ENCODE data around the gene SULF2. TPM values are rescaled to one million over a fixed set of nuclear protein-coding genes. Genes with fewer than 3 reads are reported as not detected.

The SULF2 gene
- total and polyA plus RNA-seq, 9 of the 15 experiments (the other 6 are each of a cell fraction or from before 2014, with no cell fraction given) = 0.33 TPM; not detected in 8

DNA sequence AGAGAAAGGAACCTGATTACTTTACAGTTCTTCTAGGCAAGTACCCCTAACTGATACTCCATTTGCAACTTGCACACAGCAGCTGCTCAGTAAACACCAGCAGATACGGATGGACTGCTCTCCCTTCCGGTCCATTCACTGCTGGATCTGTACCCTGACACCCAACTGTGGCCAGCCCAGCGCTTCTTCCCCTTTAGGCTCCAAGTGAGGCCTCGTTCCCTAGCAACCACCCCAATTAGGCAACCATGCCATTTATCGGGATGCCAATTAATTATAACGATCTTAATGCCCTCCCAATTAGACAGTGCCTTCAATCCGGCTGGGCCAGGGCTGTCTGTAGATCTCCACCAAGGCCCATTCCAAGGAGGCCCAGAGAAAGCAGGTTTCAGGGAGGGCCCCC lies 3.2 kb downstream of the SULF2 start:
- H3K36me3 ChIP-seq (ENCODE audit: control insufficient read depth, insufficient read depth, low read length) = no peaks in the 10 kb centered on the region
- ATAC-seq (no peak), DNase-seq (ENCODE audit: extremely low read depth in 1 of 4, low spot score in 3 of 4) (no peak), FAIRE-seq (no peak)
- no peaks in the 10 kb centered on the region for H3K9me1 ChIP-seq (ENCODE audit: control insufficient read depth, insufficient read depth, low read length)
- H3K27me3 ChIP-seq (ENCODE audit: control insufficient read depth in 2 of 2, insufficient read depth in 2 of 2, low read length in 2 of 2) = peaks cover 10 to 40% of the 10 kb centered on the region in 2 experiments; a peak in 4 of 5 replicates
- no peak overlapping the region for H3K27ac ChIP-seq (ENCODE audit: extremely low read depth, low read depth, low read length)
- H3K79me2 ChIP-seq (ENCODE audit: control insufficient read depth, insufficient read depth, low read length) = no peaks in the 10 kb centered on the region
- H3K4me2 ChIP-seq (ENCODE audit: insufficient read depth, low read length) = no peak overlapping the region
- H3K4me3 ChIP-seq = no peak overlapping the region
- no peak overlapping the region for H3K9ac ChIP-seq (ENCODE audit: insufficient read depth in 1 of 2, low read depth in 2 of 2, low read length in 2 of 2)
- no peaks in the 10 kb centered on the region for H4K20me1 ChIP-seq (replicated peaks; ENCODE audit: control insufficient read depth, insufficient read depth, low read length)
- BruUV-seq (replicated peaks) = no TSS peak
- in situ Hi-C loops (cut with MboI) (no loop called here), intact Hi-C loops (cut with micrococcal nuclease) (no loop called here)
- ChIA-PET POLR2A (no interaction called here), CTCF (ENCODE audit: low intra/inter-chr PET ratio) (no interaction called here)
- H3K9me3 ChIP-seq (replicated peaks; ENCODE audit: control insufficient read depth, insufficient read depth, low read depth, low read length) = no peaks in the 10 kb centered on the region
- 0% methylated on average over 5 of the region's 7 CpGs for WGBS (ENCODE audit: insufficient coverage, low coverage, missing lambda C conversion rate)
- H3K4me1 ChIP-seq (replicated peaks in 1 of 2; ENCODE audit: control insufficient read depth in 2 of 2, insufficient read depth in 2 of 2, low read length in 2 of 2) = peaks cover 0 to 7% of the 10 kb centered on the region in 2 experiments; a peak in 1 of 5 replicates
- no peak overlapping the region for H2AFZ ChIP-seq (ENCODE audit: low read depth, low read length)
- TF ChIP-seq, protein P1, sequence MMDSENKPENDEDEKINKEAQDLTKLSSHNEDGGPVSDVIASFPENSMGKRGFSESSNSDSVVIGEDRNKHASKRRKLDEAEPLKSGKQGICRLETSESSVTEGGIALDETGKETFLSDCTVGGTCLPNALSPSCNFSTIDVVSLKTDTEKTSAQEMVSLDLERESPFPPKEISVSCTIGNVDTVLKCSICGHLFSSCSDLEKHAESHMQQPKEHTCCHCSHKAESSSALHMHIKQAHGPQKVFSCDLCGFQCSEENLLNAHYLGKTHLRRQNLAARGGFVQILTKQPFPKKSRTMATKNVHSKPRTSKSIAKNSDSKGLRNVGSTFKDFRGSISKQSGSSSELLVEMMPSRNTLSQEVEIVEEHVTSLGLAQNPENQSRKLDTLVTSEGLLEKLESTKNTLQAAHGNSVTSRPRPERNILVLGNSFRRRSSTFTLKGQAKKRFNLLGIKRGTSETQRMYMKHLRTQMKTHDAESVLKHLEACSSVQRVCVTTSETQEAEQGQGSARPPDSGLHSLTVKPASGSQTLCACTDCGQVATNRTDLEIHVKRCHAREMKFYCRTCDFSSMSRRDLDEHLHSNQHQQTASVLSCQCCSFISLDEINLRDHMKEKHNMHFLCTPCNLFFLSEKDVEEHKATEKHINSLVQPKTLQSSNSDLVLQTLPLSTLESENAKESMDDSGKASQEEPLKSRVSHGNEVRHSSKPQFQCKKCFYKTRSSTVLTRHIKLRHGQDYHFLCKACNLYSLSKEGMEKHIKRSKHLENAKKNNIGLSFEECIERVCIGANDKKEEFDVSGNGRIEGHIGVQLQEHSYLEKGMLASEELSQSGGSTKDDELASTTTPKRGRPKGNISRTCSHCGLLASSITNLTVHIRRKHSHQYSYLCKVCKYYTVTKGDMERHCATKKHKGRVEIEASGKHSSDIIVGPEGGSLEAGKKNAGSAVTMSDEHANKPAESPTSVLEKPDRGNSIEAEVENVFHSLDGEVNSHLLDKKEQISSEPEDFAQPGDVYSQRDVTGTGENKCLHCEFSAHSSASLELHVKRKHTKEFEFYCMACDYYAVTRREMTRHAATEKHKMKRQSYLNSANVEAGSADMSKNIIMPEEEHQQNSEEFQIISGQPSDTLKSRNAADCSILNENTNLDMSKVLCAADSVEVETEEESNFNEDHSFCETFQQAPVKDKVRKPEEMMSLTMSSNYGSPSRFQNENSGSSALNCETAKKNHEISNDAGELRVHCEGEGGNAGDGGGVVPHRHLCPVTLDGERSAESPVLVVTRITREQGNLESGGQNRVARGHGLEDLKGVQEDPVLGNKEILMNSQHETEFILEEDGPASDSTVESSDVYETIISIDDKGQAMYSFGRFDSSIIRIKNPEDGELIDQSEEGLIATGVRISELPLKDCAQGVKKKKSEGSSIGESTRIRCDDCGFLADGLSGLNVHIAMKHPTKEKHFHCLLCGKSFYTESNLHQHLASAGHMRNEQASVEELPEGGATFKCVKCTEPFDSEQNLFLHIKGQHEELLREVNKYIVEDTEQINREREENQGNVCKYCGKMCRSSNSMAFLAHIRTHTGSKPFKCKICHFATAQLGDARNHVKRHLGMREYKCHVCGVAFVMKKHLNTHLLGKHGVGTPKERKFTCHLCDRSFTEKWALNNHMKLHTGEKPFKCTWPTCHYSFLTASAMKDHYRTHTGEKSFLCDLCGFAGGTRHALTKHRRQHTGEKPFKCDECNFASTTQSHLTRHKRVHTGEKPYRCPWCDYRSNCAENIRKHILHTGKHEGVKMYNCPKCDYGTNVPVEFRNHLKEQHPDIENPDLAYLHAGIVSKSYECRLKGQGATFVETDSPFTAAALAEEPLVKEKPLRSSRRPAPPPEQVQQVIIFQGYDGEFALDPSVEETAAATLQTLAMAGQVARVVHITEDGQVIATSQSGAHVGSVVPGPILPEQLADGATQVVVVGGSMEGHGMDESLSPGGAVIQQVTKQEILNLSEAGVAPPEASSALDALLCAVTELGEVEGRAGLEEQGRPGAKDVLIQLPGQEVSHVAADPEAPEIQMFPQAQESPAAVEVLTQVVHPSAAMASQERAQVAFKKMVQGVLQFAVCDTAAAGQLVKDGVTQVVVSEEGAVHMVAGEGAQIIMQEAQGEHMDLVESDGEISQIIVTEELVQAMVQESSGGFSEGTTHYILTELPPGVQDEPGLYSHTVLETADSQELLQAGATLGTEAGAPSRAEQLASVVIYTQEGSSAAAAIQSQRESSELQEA (IDR thresholded peaks at IDR 0.05; ENCODE audit: low read depth) = no peak
- no peak for TF ChIP-seq MCM3 (IDR thresholded peaks at IDR 0.05)
- no peak for TF ChIP-seq BDP1 (IDR thresholded peaks at IDR 0.05; ENCODE audit: insufficient read depth, insufficient read length)
- TF ChIP-seq, protein P2, sequence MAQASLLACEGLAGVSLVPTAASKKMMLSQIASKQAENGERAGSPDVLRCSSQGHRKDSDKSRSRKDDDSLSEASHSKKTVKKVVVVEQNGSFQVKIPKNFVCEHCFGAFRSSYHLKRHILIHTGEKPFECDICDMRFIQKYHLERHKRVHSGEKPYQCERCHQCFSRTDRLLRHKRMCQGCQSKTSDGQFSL (CRISPR knock-in tag; IDR thresholded peaks at IDR 0.05) = no peak
- TF ChIP-seq, protein P2 (tag; IDR thresholded peaks at IDR 0.05) = no peak
- no peak for TF ChIP-seq ZNF384 (IDR thresholded peaks at IDR 0.05; ENCODE audit: low read depth, low read length)
- TF ChIP-seq, protein P3, sequence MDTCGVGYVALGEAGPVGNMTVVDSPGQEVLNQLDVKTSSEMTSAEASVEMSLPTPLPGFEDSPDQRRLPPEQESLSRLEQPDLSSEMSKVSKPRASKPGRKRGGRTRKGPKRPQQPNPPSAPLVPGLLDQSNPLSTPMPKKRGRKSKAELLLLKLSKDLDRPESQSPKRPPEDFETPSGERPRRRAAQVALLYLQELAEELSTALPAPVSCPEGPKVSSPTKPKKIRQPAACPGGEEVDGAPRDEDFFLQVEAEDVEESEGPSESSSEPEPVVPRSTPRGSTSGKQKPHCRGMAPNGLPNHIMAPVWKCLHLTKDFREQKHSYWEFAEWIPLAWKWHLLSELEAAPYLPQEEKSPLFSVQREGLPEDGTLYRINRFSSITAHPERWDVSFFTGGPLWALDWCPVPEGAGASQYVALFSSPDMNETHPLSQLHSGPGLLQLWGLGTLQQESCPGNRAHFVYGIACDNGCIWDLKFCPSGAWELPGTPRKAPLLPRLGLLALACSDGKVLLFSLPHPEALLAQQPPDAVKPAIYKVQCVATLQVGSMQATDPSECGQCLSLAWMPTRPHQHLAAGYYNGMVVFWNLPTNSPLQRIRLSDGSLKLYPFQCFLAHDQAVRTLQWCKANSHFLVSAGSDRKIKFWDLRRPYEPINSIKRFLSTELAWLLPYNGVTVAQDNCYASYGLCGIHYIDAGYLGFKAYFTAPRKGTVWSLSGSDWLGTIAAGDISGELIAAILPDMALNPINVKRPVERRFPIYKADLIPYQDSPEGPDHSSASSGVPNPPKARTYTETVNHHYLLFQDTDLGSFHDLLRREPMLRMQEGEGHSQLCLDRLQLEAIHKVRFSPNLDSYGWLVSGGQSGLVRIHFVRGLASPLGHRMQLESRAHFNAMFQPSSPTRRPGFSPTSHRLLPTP (IDR thresholded peaks at IDR 0.05; ENCODE audit: borderline replicate concordance, extremely low read depth, insufficient read length) = no peak
- TF ChIP-seq FOXP1 (CRISPR knock-in tag; IDR thresholded peaks at IDR 0.05) = no peak
- TF ChIP-seq EWSR1 (IDR thresholded peaks at IDR 0.05; ENCODE audit: borderline replicate concordance, low read depth, partially characterized antibody) = no peak
